Measurements from ENCODE around the gene ADRB2.

DNA sequence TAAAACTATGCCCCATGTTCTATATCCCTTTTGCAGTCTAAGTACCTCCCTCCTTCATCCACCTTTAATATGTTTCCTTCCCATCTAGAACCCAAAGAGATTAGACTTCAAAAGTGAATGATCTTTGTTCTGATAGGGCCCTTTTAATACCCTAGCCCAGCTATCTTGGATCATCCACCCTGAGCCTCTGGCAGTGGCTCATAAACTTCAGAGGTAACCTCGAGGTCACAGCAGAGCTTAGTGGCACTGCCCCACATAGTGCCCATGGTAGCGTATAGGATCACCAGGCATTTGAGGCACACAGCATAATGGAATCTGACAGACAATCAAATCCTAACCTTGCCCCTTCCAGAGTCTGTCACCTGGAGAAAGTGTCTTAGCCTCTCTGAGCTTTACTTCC, 15.8 kb downstream of the ADRB2 start:
- no peak for TF ChIP-seq CTCF (IDR thresholded peaks at IDR 0.05)
- TF ChIP-seq POLR2A (IDR thresholded peaks at IDR 0.05): no peak
